OCI-M1 (cell line): Measurements from ENCODE around the gene TBC1D21.

Source experiments
- DNase-seq: peaks from one replicate; lab custom pipeline; 2025; lab: John Stamatoyannopoulos, UW

Gene TBC1D21

DNA sequence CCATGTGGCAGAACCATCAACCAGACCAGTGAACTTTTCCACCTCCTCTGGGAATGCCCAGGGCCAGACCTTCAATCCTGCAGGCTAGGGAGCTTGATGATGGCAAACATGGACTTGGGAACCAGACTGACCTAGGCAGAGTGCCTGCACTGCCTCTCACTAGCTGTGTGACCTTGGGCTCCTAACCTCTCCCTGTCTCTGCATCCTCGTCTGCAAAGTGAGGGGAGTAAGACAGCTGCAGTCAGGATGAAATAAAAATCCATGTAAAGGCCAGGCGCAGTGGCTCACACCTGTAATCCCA, 35.4 kb downstream of the TBC1D21 start:
- DNase-seq: no peak

DNA sequence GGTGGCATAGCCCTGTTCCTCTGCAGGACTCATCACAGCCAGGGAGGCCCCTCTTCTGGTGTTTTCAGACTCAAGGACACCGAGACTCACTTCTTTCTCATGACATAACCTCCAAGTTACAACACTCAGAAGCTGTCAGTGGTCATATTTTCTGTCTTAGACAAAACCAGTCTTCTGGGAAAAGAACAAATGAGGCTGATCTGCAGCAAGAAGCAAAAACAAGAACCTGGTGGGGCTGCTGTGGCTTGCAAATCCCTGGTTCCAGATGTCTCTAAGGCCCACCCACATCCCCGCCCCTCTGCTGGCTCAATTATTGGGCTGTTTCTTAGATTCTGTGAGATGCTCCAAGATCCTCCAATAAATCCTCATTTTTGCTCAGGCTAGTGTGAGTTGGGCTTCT, 36.3 kb downstream of the TBC1D21 start:
- DNase-seq: no peak

GRCh38 chr15:73910522-73911303, 37.3 kb downstream of the TBC1D21 start:
- no peak for DNase-seq

DNA sequence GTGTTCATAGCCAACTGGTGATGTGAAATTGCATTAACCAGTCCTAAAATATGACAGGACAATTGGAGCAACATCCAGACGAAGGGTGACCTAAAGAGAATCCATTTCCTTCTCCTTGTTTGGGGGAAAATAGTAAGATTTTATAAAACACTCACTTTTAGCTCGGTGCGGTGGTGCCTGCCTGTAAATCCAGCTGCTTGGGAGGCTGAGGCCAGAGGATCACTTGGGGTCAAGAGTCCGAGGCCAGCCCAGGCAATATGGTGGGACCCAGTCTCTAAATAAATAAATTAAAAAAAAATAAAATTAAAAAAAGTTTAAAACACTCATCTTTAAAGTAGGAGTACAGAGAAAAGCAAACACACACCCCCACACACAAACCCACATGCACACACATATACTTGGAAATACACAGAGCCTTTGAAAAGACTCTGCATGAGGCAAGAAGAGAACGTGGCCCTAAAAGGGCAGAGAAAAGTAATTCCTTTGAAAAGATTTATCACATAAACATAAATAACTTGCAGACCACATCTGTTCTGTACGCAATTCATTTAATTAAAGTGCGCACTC, 38.7 kb downstream of the TBC1D21 start:
- no peak for DNase-seq

GRCh38 chr15:73914145-73914544, 40.8 kb downstream of the TBC1D21 start:
- no peak for DNase-seq

- DNase-seq: no peak
Observed at GRCh38 chr15:73915082-73915481, 41.7 kb downstream of the TBC1D21 start.

DNA sequence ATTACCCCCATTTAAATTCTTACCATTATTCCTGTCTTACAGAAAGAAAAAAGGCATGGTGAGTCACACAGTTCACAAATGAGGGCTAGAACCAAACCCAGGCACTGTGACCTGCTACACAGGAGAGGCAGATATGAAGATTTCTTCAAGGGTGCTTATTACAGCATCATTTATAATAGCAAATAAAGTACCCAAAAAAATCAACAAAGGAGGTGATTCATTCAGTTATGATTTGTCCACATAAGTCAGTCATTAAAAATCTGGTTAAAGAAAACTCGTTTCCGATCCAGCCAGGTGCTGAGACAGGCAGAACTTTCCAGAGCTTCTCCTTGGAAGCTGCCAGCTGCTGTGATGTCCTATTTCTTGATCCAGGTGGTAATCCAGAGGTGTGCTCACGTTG, 45.4 kb downstream of the TBC1D21 start:
- no peak for DNase-seq

- DNase-seq: no peak
Observed at GRCh38 chr15:73919706-73920105, 46.3 kb downstream of the TBC1D21 start.

GRCh38 chr15:73921254-73921925, 48.0 kb downstream of the TBC1D21 start:
- DNase-seq: no peak

DNA sequence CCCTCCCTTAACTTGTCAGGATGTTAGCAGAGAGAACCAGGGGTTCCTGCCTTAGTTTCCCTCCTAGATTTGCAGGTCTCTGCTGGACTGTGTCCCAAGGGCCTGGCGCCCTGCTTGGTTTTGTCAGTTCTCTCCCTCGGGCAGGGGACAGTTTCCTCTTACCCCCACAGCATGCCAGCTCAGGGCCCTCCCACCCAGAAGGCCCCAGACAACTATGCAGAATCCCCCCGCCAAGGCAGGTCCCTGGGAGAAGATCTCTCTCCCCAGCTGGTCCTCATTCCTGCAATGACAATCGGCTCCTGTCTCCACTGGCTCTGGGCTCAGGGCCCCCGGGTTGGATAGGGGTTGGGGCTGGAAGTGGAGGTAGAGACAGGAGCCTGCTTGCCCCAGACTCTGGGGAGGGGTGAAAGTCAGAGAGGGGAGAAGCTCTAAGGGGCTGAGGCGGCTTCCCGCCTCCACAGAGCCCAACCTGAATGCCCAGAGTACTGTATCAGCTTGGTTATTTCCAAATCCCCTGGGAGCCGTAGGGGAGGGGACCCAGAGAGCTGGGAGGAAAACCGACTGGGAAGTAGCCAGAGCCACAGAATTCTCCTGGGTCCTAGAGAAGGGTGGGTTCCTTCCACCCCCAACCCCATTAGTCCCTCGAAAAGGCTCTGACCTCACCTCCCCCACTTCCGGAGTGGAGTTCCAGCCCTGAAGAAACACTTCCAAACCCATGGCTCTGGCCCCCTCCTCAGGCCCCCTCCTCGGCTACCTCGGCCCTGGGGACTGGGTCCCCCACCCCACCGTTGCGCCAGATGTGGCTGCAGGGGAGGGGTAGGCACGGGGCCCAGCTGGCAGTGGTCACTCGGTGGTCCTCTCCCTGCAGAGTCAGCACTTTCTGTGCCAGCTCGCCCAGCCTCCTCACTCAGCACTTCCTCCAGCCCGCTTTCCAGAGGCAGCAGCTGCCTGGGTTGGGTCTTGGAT, 49.1 kb downstream of the TBC1D21 start:
- no peak for DNase-seq

- DNase-seq: no peak
Observed at GRCh38 chr15:73923156-73923487, 49.8 kb downstream of the TBC1D21 start.

DNA sequence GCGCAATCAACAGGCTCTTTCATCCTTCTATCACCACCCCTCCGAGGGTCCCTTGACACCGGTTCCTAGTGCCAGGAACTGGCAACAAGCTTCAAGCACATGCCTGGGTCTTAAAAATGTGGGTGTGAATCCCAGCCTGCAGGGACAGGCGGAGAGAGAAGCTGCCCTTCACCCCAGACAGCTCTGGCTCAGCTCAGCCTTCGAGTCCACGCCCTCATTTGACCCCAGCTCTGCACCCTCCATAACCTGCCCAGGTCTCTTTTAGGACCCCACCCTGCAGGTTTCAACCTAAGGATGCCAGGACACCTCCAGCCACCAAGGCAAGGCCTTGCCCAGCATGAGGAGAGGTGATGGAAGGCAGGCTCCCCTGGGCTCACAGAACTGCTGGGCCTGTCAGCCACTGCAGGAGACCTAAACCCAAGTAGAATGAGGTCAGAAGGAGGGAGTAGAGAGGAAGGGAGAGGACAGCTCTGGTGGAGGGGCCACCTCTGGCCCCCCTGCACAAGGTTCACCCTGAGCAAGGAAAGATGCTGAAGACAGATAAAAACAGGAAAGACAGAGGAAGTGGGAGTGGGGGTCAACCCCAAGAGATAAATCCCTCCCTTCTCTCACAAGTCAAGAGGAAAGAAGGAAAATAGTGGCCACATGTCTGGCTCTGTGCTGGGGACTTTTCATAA, 50.3 kb downstream of the TBC1D21 start:
- DNase-seq: no peak

- no peak for DNase-seq
Observed at GRCh38 chr15:73924171-73924921, 51.0 kb downstream of the TBC1D21 start.

- DNase-seq: no peak
Observed at GRCh38 chr15:73925848-73926218, 52.5 kb downstream of the TBC1D21 start.

DNA sequence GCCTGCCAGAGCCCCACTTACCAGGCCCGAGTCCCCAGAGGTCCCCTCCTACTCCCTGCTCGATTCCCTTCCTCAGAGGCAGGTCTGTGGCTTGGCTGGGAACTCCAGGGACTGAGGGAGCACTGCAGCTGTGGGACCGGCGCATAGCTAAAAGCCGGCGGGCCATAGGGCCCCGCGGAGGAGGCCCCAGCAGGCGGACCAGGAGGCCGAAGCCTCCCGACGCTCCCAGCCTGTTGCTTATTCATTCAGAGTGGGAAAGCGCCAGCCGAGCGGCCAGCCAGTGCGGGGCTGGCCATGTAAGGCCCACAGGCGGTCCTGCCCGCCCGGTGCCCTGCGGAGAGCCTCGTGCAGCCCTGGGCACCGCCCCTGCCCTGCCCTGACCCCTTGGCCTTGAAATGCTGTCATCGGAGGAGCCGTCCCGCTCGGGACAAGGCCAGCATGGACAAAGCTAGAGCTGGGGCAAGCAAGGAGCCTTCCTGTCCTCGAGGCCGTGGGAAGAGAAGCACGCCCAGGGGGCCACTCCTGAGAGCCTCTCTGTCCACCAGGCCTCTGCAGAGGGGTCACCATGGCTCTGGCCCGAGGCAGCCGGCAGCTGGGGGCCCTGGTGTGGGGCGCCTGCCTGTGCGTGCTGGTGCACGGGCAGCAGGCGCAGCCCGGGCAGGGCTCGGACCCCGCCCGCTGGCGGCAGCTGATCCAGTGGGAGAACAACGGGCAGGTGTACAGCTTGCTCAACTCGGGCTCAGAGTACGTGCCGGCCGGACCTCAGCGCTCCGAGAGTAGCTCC, 53.0 kb downstream of the TBC1D21 start, which contains the start of gene LOXL1:
LOXL1 (plus strand) TSS at position 244 of the 784 bp plus-strand sequence; CDS start at position 566, 322 bp downstream.
- DNase-seq: no peak

DNA sequence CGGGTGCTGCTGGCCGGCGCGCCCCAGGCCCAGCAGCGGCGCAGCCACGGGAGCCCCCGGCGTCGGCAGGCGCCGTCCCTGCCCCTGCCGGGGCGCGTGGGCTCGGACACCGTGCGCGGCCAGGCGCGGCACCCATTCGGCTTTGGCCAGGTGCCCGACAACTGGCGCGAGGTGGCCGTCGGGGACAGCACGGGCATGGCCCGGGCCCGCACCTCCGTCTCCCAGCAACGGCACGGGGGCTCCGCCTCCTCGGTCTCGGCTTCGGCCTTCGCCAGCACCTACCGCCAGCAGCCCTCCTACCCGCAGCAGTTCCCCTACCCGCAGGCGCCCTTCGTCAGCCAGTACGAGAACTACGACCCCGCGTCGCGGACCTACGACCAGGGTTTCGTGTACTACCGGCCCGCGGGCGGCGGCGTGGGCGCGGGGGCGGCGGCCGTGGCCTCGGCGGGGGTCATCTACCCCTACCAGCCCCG, 53.7 kb downstream of the TBC1D21 start:
- DNase-seq: no peak

DNA sequence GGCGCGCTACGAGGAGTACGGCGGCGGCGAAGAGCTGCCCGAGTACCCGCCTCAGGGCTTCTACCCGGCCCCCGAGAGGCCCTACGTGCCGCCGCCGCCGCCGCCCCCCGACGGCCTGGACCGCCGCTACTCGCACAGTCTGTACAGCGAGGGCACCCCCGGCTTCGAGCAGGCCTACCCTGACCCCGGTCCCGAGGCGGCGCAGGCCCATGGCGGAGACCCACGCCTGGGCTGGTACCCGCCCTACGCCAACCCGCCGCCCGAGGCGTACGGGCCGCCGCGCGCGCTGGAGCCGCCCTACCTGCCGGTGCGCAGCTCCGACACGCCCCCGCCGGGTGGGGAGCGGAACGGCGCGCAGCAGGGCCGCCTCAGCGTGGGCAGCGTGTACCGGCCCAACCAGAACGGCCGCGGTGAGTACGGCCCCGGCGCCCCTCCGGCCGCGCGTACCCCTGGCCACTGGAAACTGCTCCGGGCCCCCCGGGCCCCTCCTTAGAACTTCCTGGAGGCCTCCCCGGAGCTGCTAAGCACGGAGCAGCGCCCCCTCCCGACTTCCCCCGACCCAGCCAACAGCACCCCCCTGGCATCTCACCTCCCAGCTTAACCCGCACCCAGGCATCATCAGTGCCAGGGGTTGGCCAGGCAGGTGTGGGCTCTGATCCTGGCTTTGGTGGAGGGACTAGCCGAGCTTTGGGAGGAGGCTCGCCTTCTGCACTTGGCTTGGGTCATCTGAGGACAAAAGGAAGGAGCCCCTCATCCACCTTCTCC, 54.3 kb downstream of the TBC1D21 start:
- no peak for DNase-seq

- DNase-seq: no peak
Observed at GRCh38 chr15:73928241-73928579, 54.8 kb downstream of the TBC1D21 start.

DNA sequence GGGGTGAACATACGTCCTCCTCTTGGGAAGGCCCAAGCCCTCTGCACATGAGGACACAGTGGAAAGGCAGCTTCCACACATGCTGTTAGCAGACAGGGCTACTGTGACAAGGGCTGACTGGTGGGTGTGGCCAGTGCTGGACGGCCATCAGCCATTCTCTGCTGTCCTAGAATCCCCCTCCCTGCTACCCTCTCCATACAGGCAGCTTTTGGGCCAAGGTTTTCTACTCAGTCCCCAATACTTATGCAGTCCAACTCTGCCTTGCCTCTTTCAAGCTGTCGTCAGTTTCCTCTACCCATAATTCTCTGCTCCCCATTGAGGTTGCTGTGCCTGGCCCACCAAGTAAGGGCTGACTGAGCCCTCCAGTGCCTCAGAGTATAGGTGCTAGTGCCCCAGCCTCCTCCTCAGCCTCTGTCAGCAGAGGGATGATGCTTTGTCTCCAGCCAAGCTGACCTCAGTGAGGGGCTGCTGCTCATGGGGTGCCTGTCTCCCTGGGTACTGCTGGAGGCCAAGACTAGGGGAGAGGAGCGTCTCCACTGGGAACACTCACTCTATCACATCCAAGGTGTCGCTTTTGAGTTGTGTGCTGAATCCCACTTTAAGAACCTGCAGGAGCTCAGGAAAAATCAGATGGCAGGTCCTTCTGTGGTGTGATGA, 55.7 kb downstream of the TBC1D21 start:
- no peak for DNase-seq
